ENCODE data around the gene VPS52.

Gene VPS52

GRCh38 chr6:33248932-33249731 lies 22.5 kb downstream of the VPS52 start (continued):
- TF ChIP-seq GLI4 (tag by site-specific recombination; IDR thresholded peaks at IDR 0.05) = no peak
- no peak for TF ChIP-seq ZSCAN4 (tag by site-specific recombination; IDR thresholded peaks at IDR 0.05)
- no peak for TF ChIP-seq ZNF174 (tag by site-specific recombination; IDR thresholded peaks at IDR 0.05)
- no peak for TF ChIP-seq ZNF654 (tag by site-specific recombination; IDR thresholded peaks at IDR 0.05; ENCODE audit: low read depth)
- no peak for TF ChIP-seq ZNF791 (tag by site-specific recombination; IDR thresholded peaks at IDR 0.05)
- no peak for TF ChIP-seq ZNF302 (tag by site-specific recombination; IDR thresholded peaks at IDR 0.05; ENCODE audit: low read depth)
- no peak for TF ChIP-seq ZNF362 (tag by site-specific recombination; IDR thresholded peaks at IDR 0.05)
- TF ChIP-seq, protein P1, sequence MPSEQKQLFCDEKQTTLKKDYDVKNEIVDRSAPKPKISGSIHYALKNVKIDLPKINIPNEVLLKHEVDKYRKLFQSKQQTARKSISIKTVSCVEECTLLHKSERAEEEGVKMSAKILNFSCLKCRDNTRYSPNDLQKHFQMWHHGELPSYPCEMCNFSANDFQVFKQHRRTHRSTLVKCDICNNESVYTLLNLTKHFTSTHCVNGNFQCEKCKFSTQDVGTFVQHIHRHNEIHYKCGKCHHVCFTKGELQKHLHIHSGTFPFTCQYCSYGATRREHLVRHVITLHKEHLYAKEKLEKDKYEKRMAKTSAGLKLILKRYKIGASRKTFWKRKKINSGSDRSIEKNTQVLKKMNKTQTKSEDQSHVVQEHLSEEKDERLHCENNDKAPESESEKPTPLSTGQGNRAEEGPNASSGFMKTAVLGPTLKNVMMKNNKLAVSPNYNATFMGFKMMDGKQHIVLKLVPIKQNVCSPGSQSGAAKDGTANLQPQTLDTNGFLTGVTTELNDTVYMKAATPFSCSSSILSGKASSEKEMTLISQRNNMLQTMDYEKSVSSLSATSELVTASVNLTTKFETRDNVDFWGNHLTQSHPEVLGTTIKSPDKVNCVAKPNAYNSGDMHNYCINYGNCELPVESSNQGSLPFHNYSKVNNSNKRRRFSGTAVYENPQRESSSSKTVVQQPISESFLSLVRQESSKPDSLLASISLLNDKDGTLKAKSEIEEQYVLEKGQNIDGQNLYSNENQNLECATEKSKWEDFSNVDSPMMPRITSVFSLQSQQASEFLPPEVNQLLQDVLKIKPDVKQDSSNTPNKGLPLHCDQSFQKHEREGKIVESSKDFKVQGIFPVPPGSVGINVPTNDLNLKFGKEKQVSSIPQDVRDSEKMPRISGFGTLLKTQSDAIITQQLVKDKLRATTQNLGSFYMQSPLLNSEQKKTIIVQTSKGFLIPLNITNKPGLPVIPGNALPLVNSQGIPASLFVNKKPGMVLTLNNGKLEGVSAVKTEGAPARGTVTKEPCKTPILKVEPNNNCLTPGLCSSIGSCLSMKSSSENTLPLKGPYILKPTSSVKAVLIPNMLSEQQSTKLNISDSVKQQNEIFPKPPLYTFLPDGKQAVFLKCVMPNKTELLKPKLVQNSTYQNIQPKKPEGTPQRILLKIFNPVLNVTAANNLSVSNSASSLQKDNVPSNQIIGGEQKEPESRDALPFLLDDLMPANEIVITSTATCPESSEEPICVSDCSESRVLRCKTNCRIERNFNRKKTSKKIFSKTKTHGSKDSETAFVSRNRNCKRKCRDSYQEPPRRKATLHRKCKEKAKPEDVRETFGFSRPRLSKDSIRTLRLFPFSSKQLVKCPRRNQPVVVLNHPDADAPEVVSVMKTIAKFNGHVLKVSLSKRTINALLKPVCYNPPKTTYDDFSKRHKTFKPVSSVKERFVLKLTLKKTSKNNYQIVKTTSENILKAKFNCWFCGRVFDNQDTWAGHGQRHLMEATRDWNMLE (tag by site-specific recombination; conservative IDR thresholded peaks at IDR 0.05; ENCODE audit: low read depth) = no peak
- TF ChIP-seq MZF1 (tag by site-specific recombination; IDR thresholded peaks at IDR 0.05; ENCODE audit: borderline replicate concordance) = no peak
- TF ChIP-seq, protein P2, sequence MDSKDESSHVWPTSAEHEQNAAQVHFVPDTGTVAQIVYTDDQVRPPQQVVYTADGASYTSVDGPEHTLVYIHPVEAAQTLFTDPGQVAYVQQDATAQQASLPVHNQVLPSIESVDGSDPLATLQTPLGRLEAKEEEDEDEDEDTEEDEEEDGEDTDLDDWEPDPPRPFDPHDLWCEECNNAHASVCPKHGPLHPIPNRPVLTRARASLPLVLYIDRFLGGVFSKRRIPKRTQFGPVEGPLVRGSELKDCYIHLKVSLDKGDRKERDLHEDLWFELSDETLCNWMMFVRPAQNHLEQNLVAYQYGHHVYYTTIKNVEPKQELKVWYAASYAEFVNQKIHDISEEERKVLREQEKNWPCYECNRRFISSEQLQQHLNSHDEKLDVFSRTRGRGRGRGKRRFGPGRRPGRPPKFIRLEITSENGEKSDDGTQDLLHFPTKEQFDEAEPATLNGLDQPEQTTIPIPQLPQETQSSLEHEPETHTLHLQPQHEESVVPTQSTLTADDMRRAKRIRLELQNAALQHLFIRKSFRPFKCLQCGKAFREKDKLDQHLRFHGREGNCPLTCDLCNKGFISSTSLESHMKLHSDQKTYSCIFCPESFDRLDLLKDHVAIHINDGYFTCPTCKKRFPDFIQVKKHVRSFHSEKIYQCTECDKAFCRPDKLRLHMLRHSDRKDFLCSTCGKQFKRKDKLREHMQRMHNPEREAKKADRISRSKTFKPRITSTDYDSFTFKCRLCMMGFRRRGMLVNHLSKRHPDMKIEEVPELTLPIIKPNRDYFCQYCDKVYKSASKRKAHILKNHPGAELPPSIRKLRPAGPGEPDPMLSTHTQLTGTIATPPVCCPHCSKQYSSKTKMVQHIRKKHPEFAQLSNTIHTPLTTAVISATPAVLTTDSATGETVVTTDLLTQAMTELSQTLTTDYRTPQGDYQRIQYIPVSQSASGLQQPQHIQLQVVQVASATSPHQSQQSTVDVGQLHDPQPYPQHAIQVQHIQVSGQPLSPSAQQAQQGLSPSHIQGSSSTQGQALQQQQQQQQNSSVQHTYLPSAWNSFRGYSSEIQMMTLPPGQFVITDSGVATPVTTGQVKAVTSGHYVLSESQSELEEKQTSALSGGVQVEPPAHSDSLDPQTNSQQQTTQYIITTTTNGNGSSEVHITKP (tag by site-specific recombination; IDR thresholded peaks at IDR 0.05) = peak; percentile 86
- TF ChIP-seq ZNF704 (tag by site-specific recombination; IDR thresholded peaks at IDR 0.05) = no peak
- TF ChIP-seq GFI1B (tag by site-specific recombination; IDR thresholded peaks at IDR 0.05) = no peak
- TF ChIP-seq, protein P3, sequence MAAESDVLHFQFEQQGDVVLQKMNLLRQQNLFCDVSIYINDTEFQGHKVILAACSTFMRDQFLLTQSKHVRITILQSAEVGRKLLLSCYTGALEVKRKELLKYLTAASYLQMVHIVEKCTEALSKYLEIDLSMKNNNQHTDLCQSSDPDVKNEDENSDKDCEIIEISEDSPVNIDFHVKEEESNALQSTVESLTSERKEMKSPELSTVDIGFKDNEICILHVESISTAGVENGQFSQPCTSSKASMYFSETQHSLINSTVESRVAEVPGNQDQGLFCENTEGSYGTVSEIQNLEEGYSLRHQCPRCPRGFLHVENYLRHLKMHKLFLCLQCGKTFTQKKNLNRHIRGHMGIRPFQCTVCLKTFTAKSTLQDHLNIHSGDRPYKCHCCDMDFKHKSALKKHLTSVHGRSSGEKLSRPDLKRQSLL (tag by site-specific recombination; IDR thresholded peaks at IDR 0.05) = peak; percentile 79
- TF ChIP-seq ZNF221 (tag by site-specific recombination; IDR thresholded peaks at IDR 0.05; ENCODE audit: borderline replicate concordance) = no peak
- no peak for TF ChIP-seq ZNF449 (tag by site-specific recombination; IDR thresholded peaks at IDR 0.05)
- no peak for TF ChIP-seq ZNF626 (tag by site-specific recombination; IDR thresholded peaks at IDR 0.05)
- peak; percentile 96 for TF ChIP-seq IKZF3 (tag by site-specific recombination; IDR thresholded peaks at IDR 0.05)
- no peak for TF ChIP-seq ZNF645 (tag by site-specific recombination; IDR thresholded peaks at IDR 0.05)
- TF ChIP-seq, protein P4, sequence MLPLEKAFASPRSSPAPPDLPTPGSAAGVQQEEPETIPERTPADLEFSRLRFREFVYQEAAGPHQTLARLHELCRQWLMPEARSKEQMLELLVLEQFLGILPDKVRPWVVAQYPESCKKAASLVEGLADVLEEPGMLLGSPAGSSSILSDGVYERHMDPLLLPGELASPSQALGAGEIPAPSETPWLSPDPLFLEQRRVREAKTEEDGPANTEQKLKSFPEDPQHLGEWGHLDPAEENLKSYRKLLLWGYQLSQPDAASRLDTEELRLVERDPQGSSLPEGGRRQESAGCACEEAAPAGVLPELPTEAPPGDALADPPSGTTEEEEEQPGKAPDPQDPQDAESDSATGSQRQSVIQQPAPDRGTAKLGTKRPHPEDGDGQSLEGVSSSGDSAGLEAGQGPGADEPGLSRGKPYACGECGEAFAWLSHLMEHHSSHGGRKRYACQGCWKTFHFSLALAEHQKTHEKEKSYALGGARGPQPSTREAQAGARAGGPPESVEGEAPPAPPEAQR (tag by site-specific recombination; IDR thresholded peaks at IDR 0.05) = no peak
- TF ChIP-seq ZFP37 (tag by site-specific recombination; IDR thresholded peaks at IDR 0.05) = no peak
